HG03571 (cell line): Measurements from ENCODE around the gene AGPAT3.
A peak's percentile ranks its signal among the peaks of the same experiment; 100 is the strongest.
"Not testable (repeated sequence)": the region's sequence is repeated elsewhere in the genome, so short reads cannot be mapped to it uniquely, and the experiment has no call there.

ENCODE experiments used
- ATAC-seq: cut with Tn5 transposase; IDR thresholded peaks from one replicate; pipeline ENCODE4 v1.9.1; 2021; ENCODE audit not compliant: unreplicated experiment

The AGPAT3 gene

DNA sequence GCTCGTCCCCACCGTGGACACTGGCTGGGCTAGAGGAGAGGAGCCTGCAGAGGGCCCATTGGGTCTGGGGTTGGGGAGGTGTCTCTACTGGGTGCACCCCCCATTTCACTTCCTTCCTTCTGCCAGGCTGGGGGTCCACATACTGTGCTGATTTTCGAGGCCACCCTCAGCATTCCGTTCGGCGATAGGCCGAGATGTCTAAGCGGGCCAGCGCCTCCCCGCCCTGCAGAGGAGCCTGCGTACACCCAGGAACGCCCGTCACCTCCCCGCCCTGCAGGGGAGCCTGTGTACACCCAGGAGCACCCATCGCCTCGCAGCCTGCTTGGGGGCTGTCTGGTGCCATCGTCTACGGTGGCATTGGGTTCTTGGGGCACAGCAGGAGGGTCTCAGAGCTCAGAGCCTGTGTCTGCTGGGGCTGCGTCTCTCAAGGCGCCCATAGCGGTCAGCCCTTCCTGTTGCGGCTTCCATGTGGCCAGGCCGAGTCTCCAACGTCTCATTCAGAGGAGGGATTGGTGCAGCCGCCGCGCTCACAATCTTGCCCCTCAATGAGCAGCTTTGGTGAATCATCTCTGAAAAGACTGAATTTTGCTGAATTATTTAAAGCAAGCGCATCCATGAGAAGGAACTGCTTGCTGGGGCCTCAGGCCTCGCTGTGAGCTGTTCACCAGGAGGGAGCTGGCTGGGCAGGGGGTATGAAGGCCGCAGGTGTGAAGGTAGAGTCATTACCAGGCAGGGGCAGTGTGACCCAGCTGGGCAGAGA lies 30.7 kb upstream of the AGPAT3 start:
- ATAC-seq, result no peak

DNA sequence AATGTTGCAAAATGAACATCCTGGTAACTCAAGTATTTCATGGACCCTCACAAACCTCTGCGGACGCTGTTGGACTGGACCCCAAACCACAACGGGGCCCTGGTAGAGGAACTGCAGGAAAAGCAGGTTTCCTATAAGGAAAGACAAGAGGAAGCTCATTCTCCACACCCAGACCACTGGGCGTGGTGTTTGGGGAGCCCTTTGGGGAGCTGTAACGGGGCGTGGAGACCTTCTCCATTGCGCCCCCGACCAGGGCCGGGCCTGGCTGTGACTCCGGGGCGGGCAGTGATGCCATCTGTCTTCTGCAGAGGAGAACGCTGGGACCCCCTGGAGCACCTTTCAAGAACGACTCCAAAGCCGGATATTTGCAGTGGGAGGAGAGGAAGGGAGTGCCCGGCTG lies 30.0 kb upstream of the AGPAT3 start:
- ATAC-seq, result no peak

DNA sequence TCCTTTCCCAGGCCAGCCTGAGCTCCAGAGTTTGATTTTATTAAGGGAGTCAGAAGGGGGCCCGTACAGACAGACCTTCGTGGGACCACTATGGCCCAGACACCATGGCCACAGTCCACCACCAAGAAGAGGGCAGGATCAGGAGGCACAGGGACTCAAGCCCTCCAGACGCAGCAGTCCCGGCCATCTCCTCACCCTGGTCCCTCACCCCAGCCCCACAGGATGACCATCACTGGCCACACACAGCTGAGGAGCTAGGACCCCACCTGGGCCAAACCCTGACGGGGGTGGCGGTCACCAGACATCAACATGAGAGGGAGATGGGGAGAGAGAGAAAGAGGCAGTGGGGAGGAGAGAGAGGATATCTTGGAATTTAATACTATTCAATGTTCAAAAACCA lies 29.2 kb upstream of the AGPAT3 start:
- no peak for ATAC-seq

DNA sequence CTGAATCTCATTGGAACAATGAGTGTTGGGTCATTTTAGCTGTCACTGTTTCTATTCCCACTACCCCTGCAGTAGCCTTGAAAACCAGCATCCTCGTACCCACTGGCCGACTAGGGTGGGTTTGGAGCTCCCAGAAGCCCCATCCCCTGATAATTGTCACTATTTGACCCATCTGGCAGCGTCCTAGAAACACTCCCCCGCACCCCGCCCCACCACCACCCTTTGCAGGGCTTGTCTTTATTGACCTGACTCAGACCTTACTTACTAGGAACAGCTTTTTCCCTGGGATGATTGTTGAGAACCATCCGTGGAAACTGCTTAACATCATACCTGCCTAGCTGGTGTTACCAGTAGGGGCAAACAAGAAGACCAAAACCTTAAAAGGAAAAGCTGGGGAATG lies 28.4 kb upstream of the AGPAT3 start:
- no peak for ATAC-seq

DNA sequence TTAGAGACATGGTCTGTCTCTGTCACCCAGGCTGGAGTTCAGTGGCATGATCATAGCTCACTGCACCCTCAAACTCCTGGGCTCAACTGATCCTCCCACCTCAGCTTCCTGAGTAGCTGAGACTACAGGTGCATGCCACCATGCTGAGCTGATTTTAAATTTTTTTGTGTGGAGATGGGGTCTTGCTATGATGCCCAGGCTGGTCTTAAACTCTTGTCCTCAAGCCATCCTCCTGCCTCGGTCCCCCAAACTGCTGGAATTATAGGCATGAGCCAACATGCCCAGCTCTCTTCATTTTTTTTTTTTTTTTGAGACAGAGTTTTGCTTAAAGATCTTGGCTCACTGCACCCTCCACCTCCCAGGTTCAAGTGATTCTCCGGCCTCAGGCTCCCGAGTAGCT lies 24.8 kb upstream of the AGPAT3 start:
- ATAC-seq, result no peak

DNA sequence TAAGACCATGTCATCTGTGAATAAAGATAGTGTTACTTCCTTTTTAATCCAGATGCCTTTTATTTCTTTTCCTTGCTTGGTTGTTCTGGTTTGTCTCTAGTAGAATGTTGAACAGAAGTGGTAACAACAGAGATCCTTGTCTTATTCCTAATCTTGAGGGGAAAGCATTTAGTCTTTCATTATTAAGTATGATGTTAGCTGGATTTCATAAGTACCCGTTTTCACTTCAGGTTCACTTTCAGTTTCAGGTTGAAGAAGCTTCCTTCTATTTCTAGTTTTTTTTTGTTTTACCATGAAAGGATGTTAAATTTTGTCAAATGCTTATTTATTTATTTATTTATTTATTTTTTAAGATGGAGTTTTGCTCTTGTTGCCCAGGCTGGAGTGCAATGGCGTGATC lies 22.3 kb upstream of the AGPAT3 start:
- ATAC-seq, result no peak

DNA sequence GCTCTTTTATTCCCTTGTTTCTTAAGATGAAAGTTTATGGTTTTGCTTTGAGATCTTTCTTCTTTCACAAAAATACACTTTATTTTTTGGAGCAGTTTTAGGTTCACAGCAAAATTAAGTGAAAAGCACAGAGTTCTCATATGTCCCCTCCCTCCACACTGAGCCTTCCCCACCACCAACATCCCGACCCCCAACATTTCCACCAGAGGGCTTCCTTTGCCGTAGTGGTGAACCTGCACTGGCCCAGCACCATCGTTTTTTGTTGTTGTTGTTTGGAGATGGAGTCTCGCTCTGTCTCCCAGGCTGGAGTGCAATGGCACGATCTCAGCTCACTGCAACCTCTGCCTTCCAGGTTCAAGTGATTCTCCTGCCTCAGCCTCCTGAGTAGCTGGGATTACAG lies 20.1 kb upstream of the AGPAT3 start:
- ATAC-seq, result not testable (repeated sequence)

DNA sequence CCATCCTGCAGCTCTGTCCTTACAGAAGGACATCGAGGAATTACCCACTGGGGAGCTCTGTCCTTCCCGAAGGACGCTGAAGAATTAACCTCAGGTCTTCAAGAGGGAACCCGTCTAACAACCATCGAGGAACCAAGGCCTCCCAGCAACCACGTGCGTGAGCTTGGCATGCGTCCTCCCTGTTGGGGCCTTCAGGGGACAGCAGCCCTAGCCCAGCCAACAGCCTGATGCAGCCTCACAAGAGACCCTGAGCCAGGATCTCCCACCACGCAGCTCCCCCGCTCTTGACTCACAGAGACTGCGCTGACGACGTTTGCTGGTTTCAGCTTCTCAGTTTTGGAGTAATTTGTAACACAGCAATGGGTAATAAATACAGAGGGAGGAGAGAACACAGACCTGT lies 19.6 kb upstream of the AGPAT3 start:
- no peak for ATAC-seq

DNA sequence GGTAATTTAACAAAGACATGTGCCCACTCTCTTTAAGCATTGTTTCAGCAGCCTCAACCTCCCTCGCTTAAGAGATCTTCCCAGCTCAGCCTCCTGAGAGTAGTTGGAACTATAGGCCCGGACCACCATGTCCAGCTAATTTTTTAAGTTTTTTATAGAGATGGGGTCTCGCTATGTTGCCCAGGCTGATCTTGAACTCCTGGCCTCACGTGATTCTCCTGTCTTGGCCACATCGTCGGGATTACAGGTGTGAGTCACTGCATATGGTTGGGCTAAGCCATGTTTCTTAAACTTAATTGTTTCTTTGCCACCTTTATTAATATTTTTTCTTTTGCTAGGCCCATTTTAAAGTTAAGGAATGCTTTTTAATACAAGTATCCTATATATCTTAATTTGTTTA lies 18.6 kb upstream of the AGPAT3 start:
- no peak for ATAC-seq

DNA sequence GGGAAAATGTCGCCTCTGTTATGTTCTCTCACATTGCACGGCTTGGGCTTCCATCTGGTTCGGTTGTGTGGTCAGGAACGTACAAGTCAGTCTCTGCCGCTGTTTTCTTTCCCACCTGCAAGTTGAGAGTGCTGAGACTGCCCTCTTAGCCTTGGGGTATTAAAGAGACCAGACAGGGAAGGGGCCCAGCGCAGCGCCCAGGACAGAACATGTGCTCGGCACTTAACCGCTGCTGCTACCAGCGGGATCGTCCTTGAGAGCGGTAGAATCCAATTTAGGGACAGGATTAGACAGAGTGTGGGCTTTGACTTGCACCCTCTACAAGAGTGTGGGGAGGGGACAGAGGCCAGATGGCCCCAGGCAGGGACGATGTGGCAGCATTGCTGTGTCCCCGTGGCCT lies 17.7 kb upstream of the AGPAT3 start:
- ATAC-seq, result no peak

DNA sequence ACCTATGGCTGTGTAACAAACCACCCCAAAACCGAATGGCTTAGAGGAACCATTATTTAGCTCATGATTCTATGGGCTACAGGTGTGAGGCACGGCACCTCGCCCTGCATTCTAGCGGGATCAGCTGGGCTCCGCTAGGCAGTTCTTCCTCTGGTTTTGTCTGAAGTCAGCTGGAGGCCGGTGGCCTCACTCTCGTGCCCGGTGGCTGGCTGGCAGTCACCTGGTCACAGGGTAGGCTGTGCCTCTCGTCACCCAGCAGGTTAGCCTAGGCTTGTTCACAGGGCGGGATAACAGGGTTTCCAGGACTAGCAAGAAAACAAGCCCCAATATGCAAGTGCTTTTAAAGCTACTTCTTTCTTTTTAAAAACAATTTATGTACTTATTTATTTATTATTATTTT lies 16.3 kb upstream of the AGPAT3 start:
- ATAC-seq, result no peak

DNA sequence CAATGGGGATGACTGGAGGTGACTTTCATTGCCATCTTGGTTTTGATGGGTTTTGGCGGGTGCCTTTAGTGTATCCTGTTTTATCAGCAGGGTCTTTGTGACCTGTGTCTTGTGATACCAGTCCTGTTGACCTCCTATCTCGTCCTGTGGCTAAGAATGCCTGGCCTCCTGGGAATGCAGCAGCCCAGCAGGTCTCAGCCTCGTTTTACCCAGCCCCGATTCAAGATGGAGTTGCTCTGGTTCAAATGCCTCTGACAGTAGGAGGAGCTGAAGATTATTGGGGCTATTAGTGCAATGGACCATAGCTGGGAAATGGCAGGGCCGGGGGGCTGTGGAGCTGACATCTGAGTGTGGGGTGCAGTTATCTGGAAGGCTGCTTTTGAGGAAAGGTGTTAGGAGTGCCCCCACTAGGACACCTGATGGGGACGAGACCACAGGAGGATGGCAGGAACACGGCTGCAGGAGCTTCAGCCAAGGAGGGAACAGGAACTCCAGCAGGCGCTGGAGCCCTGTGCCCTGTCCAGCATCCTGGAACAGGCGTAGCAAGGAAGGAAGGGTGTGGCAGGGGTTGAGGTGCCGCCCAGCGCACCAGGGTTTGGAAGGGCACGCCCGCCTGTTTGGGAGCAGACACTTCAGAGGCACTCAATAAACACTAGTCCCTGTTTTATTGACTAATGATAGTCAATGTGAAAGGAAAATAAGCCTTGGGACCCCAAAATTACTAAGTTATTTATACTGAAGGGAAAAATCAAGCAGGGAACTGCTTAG lies 15.3 kb upstream of the AGPAT3 start:
- no peak for ATAC-seq

DNA sequence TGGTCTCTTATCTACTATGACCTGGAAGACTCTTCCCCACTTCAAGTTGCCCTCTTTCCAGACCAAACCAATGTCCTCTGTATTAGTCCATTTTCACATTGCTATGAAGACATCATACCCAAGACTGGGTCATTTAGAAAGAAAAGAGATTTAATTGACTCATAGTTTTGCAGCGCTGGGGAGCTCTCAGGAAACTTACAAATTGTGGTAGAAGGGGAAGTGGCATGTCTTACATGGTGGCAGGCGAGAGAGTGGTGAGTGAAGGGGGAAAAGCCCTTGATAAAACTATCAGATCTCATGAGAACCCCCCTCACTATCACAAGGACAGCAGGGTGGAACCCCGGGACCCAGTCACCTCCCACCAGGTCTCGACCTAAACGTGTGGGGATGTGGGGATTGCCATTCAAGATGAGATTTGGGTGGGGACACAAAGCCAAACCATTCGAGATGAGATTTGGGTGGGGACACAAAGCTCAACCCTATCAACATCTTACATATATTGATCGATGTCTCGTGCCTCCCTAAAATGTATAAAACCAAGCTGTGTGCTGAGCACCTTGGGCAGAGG lies 14.2 kb upstream of the AGPAT3 start:
- ATAC-seq, result no peak

DNA sequence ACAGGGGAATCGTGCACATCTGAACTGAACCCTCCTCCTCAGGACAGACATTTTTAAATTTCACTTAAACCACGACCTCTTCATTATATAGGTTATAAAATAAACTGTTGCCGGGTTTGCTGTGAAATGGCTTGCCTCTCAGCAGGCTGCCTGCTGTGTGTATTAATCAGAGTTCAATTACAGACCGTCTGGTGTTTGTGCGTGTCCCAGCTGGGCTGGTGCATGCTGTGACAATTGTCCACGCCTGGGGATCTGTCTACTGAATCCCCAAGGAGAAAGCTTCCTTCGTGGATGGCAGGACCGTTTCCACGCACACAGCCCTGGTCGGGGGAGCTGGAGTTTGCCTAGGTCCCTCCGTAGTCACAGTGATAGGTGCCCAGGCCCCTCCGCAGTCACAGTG lies 13.4 kb upstream of the AGPAT3 start:
- no peak for ATAC-seq

DNA sequence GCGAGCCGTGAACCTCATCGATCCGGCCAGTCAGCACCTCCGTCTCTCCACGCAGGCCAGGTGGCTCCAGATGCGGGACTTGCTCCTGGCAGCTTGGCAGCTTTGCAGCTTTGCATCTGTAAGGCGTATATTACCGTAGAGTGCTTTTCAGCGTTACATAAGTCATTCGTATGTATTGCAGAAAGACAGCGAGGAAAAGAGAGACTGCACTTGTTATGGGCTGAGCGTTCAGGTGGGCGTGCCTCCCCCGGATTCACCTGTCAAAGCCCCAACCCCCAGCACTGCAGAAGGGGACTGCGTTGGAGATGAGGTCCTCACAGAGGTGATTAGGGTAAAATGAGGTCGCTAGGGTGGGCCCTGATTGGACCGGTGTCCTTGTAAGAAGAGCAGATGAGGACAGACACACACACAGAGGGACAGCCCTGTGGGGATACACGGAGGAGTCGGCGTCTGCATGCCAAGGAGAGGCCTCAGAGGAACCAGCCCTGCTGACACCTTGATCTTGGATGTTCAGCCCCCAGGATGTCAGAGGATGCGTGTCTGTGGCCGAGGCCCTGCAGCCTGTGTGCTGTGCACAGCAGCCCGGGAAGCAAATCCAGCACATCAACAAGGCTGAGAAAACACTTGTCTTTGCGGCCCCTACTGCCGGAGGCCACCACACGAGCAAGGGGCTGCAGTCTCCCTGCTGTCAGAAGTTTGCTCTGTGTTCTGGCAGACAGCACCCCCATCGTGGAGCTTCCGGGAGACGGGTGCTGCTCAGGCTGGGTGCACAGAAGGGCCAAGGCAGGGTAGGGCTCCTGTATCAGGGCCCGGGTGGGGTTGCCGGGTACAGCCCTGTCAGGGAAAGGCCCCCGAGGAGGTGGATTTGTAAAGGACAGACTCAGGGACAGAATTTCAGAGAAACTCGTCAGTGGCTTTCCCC lies 10.9 kb upstream of the AGPAT3 start:
- peak; percentile 25 for ATAC-seq

DNA sequence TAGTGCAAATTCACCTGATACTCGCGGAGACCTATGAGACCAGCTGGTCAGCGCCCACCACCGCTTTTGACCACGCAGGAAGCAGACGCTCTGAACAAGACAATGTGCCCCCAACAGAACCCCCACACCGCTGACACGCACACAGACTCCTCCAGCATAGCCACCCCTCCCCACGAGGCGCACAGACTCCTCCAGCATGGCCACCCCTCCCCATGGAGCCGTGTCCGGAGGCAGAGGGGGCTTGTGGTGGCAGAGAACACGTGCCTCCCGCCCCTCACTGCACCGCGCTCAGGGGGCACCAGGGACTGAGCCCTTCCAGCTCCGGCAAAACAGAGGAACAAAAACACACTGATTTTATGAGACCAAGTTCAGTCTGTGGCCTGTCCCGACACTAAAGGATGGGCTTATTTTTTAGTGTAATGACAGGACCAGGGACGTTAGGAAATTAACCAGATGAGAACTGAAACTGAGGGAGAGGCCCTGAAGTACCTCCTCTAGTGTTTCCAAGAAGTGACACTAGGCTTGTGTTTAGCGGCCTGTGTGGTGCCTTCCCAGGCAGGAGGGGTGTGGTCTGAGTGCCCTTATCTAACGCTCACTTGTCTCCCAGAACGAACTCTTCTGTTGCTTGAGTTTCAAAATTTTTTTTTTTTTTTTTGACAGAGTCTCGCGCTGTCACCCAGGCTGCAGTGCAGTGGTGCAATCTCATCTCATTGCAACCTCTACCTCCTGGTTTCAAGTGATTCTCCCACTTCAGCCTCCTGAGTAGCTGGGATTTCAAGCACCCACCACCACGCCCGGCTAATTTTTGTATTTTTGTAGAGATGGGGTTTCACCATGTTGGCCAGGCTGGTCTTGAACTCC lies 10.0 kb upstream of the AGPAT3 start:
- ATAC-seq, result peak; percentile 71

DNA sequence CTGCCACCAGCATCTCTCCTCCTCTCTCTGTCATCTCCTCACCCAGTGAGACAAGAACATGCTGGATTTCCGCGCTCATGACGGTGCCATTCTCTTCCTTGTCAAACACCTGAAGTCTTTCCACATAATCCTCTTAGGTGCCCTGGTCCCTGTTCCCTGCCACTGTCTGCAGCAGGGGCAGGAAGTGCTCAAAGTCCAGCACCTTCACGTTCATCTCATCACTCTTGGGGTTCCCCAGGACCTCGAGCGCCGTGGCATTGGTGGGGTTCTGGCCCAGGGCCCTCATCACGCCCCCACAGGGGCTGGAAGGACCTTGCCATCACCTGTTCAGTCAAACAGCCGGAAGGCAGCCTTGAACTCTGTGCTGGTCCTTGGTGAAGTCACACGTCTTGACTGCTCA lies 9.1 kb upstream of the AGPAT3 start:
- no peak for ATAC-seq

DNA sequence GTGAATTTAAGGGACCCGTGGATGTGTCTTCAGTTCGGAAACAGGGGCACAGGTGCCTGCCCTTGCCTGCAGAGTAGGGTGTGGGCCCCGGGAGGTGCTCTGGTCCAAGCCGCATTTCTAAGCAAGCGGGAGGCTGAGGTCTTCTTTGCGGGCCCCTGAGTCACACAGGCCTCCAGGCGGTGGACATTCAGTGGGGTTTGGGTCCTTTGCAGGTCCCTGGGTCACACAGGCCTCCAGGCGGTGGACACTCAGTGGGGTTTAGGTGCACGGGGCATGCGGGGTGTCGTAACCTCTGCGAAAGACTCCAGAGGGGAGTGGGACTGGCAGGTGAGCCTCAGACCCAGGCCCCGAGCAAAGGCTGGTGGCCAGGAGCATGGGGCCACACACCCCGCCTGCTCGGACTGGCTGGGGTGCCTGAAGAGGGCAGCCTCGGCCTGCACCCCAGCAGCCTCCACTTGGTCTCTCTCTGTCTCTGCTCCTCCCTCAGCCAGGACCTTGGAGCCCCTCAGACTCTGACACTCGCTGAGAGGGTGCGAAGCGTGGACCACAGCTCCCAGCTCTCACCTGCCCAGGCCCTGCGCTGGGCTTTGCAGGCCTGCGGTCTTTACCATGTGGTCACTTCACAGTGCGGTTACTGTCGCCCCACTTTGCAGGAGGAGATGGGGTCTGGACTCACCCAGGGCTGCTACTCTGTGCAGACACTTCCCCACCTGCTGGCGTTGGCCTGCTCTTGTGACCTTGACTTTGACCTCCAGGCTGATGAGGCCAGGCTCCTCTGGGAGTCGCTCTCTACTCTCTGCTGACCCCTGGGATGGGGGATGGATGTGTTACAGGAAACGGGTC lies 6.0 kb upstream of the AGPAT3 start:
- no peak for ATAC-seq

DNA sequence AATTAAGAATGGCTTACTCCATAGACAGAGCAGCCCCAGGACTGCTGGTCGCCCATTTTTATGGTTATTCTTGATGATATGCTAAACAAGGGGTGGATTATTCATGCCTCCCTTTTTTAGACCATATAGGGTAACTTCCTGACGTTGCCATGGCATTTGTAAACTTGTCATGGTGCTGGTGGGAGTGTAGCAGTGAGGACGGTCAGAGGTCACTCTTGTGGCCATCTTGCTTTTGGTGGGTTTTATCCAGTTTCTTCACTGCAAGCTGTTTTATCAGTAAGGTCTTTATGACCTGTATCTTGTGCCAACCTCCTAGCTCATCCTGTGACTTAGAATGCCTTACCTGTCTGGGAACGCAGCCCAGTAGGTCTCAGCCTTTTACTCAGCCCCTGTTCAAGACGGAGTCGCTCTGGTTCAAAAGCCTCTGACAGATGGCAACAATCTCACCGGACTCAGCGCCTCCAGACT lies 5.2 kb upstream of the AGPAT3 start:
- no peak for ATAC-seq
